HepG2 (cell line): ENCODE measurements around the gene C1QTNF12. TPM values are rescaled to one million over a fixed set of nuclear protein-coding genes. Genes with fewer than 3 reads are reported as not detected.

Experiments
- ATAC-seq: fragments of 200-7000 bp; cut with Tn5 transposase; 3 replicates; pipeline ENCODE4 v1.9.1; 2020; ENCODE audit warnings: mild to moderate bottlenecking, moderate library complexity
- BruUV-seq: library from RNA; stranded (reverse); fragments of 400-500 nt; replicated peaks from 2 replicates; lab custom pipeline; 2021; lab: Mats Ljungman, UMichigan
- CTCF ChIA-PET: fragments of 300-600 bp; formaldehyde crosslinking; extraction: SDS; loops from one replicate; lab custom pipeline; 2021; ENCODE audit warnings: low total read pairs, inconsistent platforms, low intra/inter-chr PET ratio; lab: Yijun Ruan, JAX
- POLR2A ChIA-PET: fragments of 350-600 bp; sonication (Branson Sonifier 250); formaldehyde crosslinking; loops from one replicate; lab custom pipeline; 2020; ENCODE audit warnings: antibody characterized with exemption, inconsistent platforms; lab: Yijun Ruan, JAX
- DNase-seq: peaks from one replicate; pipeline ENCODE4 v3.0.0-alpha.2; 2015; ENCODE audit warnings: low spot score
- FAIRE-seq: peaks from 3 replicates; lab custom pipeline; 2011; peaks lifted over from hg19 to GRCh38; lab: Jason Lieb, UNC
- H2AFZ ChIP-seq: one replicate; pipeline ENCODE4 v1.6.1; 2011; ENCODE audit warnings: low read length, inconsistent platforms
- H3K27ac ChIP-seq: fragments of 300-600 bp; 3 replicates; pipeline ENCODE4 v1.8.0; 2011; ENCODE audit warnings: mixed run types, mild to moderate bottlenecking, mixed read lengths, low read length, inconsistent platforms; ENCODE audit not compliant: insufficient read depth; ENCODE audit errors: extremely low read length
- H3K27me3 ChIP-seq, 2 experiments: fragments of 200-600 bp in 1 of 2; 2 replicates in 1 of 2; 3 replicates in 1 of 2; pipeline versions ENCODE4 v1.6.0 to v1.8.0; 2011; ENCODE audit warnings: low read length in 2 of 2, mild to moderate bottlenecking in 2 of 2, moderate library complexity in 2 of 2, inconsistent platforms in 1 of 2; ENCODE audit not compliant: insufficient read depth in 2 of 2, control insufficient read depth in 1 of 2
- H3K36me3 ChIP-seq, 2 experiments: fragments of 200-600 bp in 1 of 2; replicated peaks in 1 of 2; 2 replicates in 1 of 2; 3 replicates in 1 of 2; pipeline versions ENCODE4 v1.5.1 to v1.8.0; 2011; ENCODE audit warnings: low read length in 2 of 2, inconsistent platforms in 1 of 2; ENCODE audit not compliant: insufficient read depth in 2 of 2, control insufficient read depth in 1 of 2
- H3K4me1 ChIP-seq: 2 replicates; pipeline ENCODE4 v1.5.1; 2012; ENCODE audit warnings: low read length, inconsistent platforms; ENCODE audit not compliant: insufficient read depth
- H3K4me2 ChIP-seq: 2 replicates; pipeline ENCODE4 v1.6.0; 2011; ENCODE audit warnings: low read depth, low read length, inconsistent platforms
- H3K4me3 ChIP-seq, 3 experiments: fragments of 200-600 bp in 1 of 3; sonication (generic), shearing (Covaris generic) in 1 of 3; replicated peaks in 1 of 3; 2 replicates each; pipeline ENCODE4 v1.5.1; 2011 to 2016; ENCODE audit warnings: low read length in 3 of 3, inconsistent platforms in 2 of 3, low read depth in 2 of 3, mild to moderate bottlenecking in 2 of 3, control low read depth in 1 of 3, mixed read lengths in 1 of 3; ENCODE audit not compliant: insufficient read depth in 1 of 3
- H3K79me2 ChIP-seq: one replicate; pipeline ENCODE4 v1.6.1; 2011; ENCODE audit warnings: low read length, inconsistent platforms; ENCODE audit not compliant: insufficient read depth
- H3K9ac ChIP-seq: 2 replicates; pipeline ENCODE4 v1.6.0; 2011; ENCODE audit warnings: mild to moderate bottlenecking, low read depth, low read length, inconsistent platforms; ENCODE audit not compliant: insufficient read depth
- H3K9me3 ChIP-seq: 2 replicates; pipeline ENCODE4 v1.5.1; 2012; ENCODE audit warnings: mild to moderate bottlenecking, low read length
- H4K20me1 ChIP-seq: 2 replicates; pipeline ENCODE4 v1.6.0; 2011; ENCODE audit warnings: inconsistent platforms, mild to moderate bottlenecking, low read length, moderate library complexity; ENCODE audit not compliant: insufficient read depth
- CHD4 ChIP-seq: fragments of 200-600 bp; sonication (generic); IDR thresholded peaks from 2 replicates; pipeline ENCODE4 v1.7.0; 2017; ENCODE audit warnings: mild to moderate bottlenecking, low read length, borderline replicate concordance
- DNMT1 ChIP-seq: sonication (generic); formaldehyde crosslinking; IDR thresholded peaks from 2 replicates; pipeline ENCODE4 v1.5.1; 2020; ENCODE audit warnings: mild to moderate bottlenecking, missing genetic modification reagents
- ZKSCAN8 ChIP-seq: IDR thresholded peaks from 2 replicates; pipeline ENCODE4 v1.6.1; 2016; ENCODE audit warnings: borderline replicate concordance, missing genetic modification reagents, missing compliant biosample characterization
- ZNF30 ChIP-seq: sonication (generic); formaldehyde crosslinking; IDR thresholded peaks from 2 replicates; pipeline ENCODE4 v1.5.0; 2020; ENCODE audit warnings: mild to moderate bottlenecking, missing genetic modification reagents
- ZNF430 ChIP-seq: sonication (generic); formaldehyde crosslinking; IDR thresholded peaks from 2 replicates; pipeline ENCODE4 v1.9.0; 2021; ENCODE audit warnings: mild to moderate bottlenecking, missing genetic modification reagents
- ZNF782 ChIP-seq: sonication (generic); formaldehyde crosslinking; IDR thresholded peaks from 2 replicates; pipeline ENCODE4 v1.4.0; 2020; ENCODE audit warnings: missing genetic modification reagents, mild to moderate bottlenecking, borderline replicate concordance
- ZSCAN21 ChIP-seq: sonication (generic); formaldehyde crosslinking; IDR thresholded peaks from 2 replicates; pipeline ENCODE4 v1.8.0; 2022; ENCODE audit warnings: mild to moderate bottlenecking, missing genetic modification reagents, moderate library complexity, borderline replicate concordance
- WGBS: methylation state at CpG from one replicate; pipeline ENCODE4 v1.1.6; 2017; ENCODE audit warnings: low lambda C conversion rate; 5-methylcytosine and 5-hydroxymethylcytosine counted together
- in situ Hi-C: cut with HindIII; loops from 2 replicates; pipeline ENCODE4 v1.10.0; 2017; ENCODE audit warnings: low pct_unique_long_range_greater_than_20kb; ENCODE audit not compliant: extremely low pct_ligation_motif_present
- intact Hi-C: fragments of 100-400 bp; cut with micrococcal nuclease; formaldehyde crosslinking; loops from one replicate; pipeline ENCODE4 v1.10.0; 2022; ENCODE audit not compliant: unreplicated experiment
- polyA plus RNA-seq, 8 experiments: library from polyadenylated mRNA; depleted of rRNA in 3 of 8; stranded (reverse) in 7 of 8; unstranded in 1 of 8; fragments of >200 nt; fragmentation: Illumina TruSeq in 4 of 8; extraction: Trizol in 4 of 8; gene quantifications; 2 replicates each; pipeline versions ENCODE4 v1.2.1 to v1.2.3, GENCODE V29; 2011 to 2016; ENCODE audit warnings: low read depth in 4 of 8, missing spikeins in 1 of 8, mixed read lengths in 1 of 8; ENCODE audit not compliant: insufficient read depth in 1 of 8
- total RNA-seq, 5 experiments: library from RNA; depleted of rRNA; stranded (reverse); fragments of >200 nt; fragmentation: Illumina TruSeq; extraction: Trizol; gene quantifications; 2 replicates each; pipeline ENCODE4 v1.2.3, GENCODE V29; 2016; ENCODE audit warnings: low read depth in 1 of 5
- TF ChIP-seq, protein P1 (sequence below): sonication (generic); formaldehyde crosslinking; IDR thresholded peaks from 2 replicates; pipeline ENCODE4 v1.4.0; 2020; ENCODE audit warnings: missing genetic modification reagents, borderline replicate concordance
- TF ChIP-seq, protein P2 (sequence below): sonication (generic); formaldehyde crosslinking; IDR thresholded peaks from 2 replicates; pipeline ENCODE4; 2020; ENCODE audit warnings: missing genetic modification reagents, mild to moderate bottlenecking, borderline replicate concordance
- TF ChIP-seq, protein P3 (sequence below): sonication (generic); formaldehyde crosslinking; IDR thresholded peaks from 2 replicates; pipeline ENCODE4 v1.4.0; 2020; ENCODE audit warnings: missing genetic modification reagents
- TF ChIP-seq, protein P4 (sequence below): sonication (generic); formaldehyde crosslinking; IDR thresholded peaks from 2 replicates; pipeline ENCODE4 v1.5.0; 2020; ENCODE audit warnings: mild to moderate bottlenecking, missing genetic modification reagents, moderate library complexity

C1QTNF12 gene
- total and polyA plus RNA-seq, 2 of the 13 experiments (the other 11 are each of a cell fraction or from before 2014, with no cell fraction given), result 0.18 to 0.64 TPM

DNA sequence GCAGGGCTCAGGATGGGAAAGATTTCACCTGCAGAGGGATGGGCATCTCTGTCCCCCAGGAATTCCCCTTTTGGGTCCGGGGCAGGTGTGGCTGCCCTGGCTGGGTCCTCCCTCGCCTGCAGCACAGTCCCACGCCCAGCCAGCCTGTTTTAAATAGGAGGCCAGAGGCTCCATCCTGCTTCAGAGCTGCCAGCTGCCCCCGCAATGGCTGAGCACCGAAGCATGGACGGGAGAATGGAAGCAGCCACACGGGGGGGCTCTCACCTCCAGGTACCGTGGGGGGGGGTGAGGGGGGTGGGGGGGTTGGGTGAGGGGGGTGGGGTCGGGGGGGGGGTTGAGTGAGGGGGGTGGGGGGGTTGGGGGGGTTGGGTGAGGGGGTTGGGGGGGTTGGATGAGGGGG lies 37.3 kb upstream of the C1QTNF12 start:
- H3K4me3 ChIP-seq, result no peak overlapping the region
- peaks cover 58% of the 10 kb centered on the region for H3K4me1 ChIP-seq
- in situ Hi-C loops (no loop called here), intact Hi-C loops (no loop called here)
- H2AFZ ChIP-seq, result no peak overlapping the region
- H3K9ac ChIP-seq, result no peak overlapping the region
- 36% methylated on average over 5 of the region's 9 CpGs for WGBS
- POLR2A ChIA-PET, result no interaction called here
- no peaks in the 10 kb centered on the region for H3K36me3 ChIP-seq
- H3K27me3 ChIP-seq, result peaks cover 0 to 2% of the 10 kb centered on the region in 2 experiments; a peak in 1 of 5 replicates
- FAIRE-seq (no peak), ATAC-seq (no peak), DNase-seq (no peak)
- H3K79me2 ChIP-seq, result no peaks in the 10 kb centered on the region
- no peak overlapping the region for H3K27ac ChIP-seq
- TF ChIP-seq ZNF30 (no peak), CHD4 (no peak), DNMT1 (CRISPR knock-in tag) (no peak), ZSCAN21 (no peak), ZNF430 (CRISPR knock-in tag) (no peak), ZNF782 (CRISPR knock-in tag) (no peak), ZKSCAN8 (CRISPR knock-in tag) (no peak)
- TF ChIP-seq, protein P1, sequence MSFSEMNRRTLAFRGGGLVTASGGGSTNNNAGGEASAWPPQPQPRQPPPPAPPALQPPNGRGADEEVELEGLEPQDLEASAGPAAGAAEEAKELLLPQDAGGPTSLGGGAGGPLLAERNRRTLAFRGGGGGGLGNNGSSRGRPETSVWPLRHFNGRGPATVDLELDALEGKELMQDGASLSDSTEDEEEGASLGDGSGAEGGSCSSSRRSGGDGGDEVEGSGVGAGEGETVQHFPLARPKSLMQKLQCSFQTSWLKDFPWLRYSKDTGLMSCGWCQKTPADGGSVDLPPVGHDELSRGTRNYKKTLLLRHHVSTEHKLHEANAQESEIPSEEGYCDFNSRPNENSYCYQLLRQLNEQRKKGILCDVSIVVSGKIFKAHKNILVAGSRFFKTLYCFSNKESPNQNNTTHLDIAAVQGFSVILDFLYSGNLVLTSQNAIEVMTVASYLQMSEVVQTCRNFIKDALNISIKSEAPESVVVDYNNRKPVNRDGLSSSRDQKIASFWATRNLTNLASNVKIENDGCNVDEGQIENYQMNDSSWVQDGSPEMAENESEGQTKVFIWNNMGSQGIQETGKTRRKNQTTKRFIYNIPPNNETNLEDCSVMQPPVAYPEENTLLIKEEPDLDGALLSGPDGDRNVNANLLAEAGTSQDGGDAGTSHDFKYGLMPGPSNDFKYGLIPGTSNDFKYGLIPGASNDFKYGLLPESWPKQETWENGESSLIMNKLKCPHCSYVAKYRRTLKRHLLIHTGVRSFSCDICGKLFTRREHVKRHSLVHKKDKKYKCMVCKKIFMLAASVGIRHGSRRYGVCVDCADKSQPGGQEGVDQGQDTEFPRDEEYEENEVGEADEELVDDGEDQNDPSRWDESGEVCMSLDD, result no peak
- TF ChIP-seq, protein P2, sequence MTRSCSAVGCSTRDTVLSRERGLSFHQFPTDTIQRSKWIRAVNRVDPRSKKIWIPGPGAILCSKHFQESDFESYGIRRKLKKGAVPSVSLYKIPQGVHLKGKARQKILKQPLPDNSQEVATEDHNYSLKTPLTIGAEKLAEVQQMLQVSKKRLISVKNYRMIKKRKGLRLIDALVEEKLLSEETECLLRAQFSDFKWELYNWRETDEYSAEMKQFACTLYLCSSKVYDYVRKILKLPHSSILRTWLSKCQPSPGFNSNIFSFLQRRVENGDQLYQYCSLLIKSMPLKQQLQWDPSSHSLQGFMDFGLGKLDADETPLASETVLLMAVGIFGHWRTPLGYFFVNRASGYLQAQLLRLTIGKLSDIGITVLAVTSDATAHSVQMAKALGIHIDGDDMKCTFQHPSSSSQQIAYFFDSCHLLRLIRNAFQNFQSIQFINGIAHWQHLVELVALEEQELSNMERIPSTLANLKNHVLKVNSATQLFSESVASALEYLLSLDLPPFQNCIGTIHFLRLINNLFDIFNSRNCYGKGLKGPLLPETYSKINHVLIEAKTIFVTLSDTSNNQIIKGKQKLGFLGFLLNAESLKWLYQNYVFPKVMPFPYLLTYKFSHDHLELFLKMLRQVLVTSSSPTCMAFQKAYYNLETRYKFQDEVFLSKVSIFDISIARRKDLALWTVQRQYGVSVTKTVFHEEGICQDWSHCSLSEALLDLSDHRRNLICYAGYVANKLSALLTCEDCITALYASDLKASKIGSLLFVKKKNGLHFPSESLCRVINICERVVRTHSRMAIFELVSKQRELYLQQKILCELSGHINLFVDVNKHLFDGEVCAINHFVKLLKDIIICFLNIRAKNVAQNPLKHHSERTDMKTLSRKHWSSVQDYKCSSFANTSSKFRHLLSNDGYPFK, result no peak
- TF ChIP-seq, protein P3, sequence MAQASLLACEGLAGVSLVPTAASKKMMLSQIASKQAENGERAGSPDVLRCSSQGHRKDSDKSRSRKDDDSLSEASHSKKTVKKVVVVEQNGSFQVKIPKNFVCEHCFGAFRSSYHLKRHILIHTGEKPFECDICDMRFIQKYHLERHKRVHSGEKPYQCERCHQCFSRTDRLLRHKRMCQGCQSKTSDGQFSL (CRISPR knock-in tag), result 0 out of 2 replicates have a peak, but pooled peaks have one; percentile 43
- TF ChIP-seq, protein P4, sequence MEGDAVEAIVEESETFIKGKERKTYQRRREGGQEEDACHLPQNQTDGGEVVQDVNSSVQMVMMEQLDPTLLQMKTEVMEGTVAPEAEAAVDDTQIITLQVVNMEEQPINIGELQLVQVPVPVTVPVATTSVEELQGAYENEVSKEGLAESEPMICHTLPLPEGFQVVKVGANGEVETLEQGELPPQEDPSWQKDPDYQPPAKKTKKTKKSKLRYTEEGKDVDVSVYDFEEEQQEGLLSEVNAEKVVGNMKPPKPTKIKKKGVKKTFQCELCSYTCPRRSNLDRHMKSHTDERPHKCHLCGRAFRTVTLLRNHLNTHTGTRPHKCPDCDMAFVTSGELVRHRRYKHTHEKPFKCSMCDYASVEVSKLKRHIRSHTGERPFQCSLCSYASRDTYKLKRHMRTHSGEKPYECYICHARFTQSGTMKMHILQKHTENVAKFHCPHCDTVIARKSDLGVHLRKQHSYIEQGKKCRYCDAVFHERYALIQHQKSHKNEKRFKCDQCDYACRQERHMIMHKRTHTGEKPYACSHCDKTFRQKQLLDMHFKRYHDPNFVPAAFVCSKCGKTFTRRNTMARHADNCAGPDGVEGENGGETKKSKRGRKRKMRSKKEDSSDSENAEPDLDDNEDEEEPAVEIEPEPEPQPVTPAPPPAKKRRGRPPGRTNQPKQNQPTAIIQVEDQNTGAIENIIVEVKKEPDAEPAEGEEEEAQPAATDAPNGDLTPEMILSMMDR, result peak; percentile 21; the same call in 1 of the 2 replicates
- CTCF ChIA-PET, result no interaction called here
- no peak overlapping the region for H3K4me2 ChIP-seq
- H4K20me1 ChIP-seq, result no peaks in the 10 kb centered on the region
- no peaks in the 10 kb centered on the region for H3K9me3 ChIP-seq
- BruUV-seq, result no TSS peak
